GM12878 (cell line): ENCODE measurements around the gene ACCSL. TPM values are rescaled to one million over a fixed set of nuclear protein-coding genes. Genes with fewer than 3 reads are reported as not detected.

Source experiments
- ATAC-seq: fragments of 200-7000 bp; cut with Tn5 transposase; 3 replicates; pipeline ENCODE4 v1.9.1; 2020; ENCODE audit warnings: mild to moderate bottlenecking, moderate library complexity
- BruUV-seq: library from RNA; stranded (reverse); fragments of 400-500 nt; replicated peaks from 2 replicates; lab custom pipeline; 2021; lab: Mats Ljungman, UMichigan
- CTCF ChIA-PET: fragments of 300-600 bp; sonication (Branson Sonifier 250); formaldehyde crosslinking; extraction: SDS; loops from one replicate; lab custom pipeline; 2021; ENCODE audit warnings: inconsistent platforms; lab: Yijun Ruan, JAX
- POLR2A ChIA-PET: fragments of 350-600 bp; formaldehyde crosslinking; extraction: SDS; loops from one replicate; lab custom pipeline; 2021; ENCODE audit warnings: inconsistent platforms; lab: Charles Lee
- RAD21 ChIA-PET: fragments of 300-600 bp; sonication (Branson Sonifier 250); formaldehyde crosslinking; loops from one replicate; lab custom pipeline; 2023; ENCODE audit warnings: antibody characterized with exemption; ENCODE audit not compliant: unreplicated experiment; lab: Charles Lee
- SMC1A ChIA-PET: fragments of 300-600 bp; sonication (Branson Sonifier 250); formaldehyde crosslinking; loops from one replicate; lab custom pipeline; 2023; ENCODE audit not compliant: unreplicated experiment, uncharacterized antibody; lab: Charles Lee
- DNase-seq: peaks from one replicate; pipeline ENCODE4 v3.0.0-alpha.2; 2011; ENCODE audit warnings: low read depth, low spot score
- FAIRE-seq: peaks from 3 replicates; lab custom pipeline; 2011; peaks lifted over from hg19 to GRCh38; lab: Jason Lieb, UNC
- H2AFZ ChIP-seq: 2 replicates; pipeline ENCODE4 v1.6.0; 2011; ENCODE audit warnings: low read depth, low read length, control low read depth; ENCODE audit not compliant: control insufficient read depth
- H3K27ac ChIP-seq: 2 replicates; pipeline ENCODE4 v1.5.1; 2011; ENCODE audit warnings: control low read depth; ENCODE audit not compliant: control insufficient read depth, insufficient read depth
- H3K27me3 ChIP-seq, 2 experiments: replicated peaks in 1 of 2; 2 replicates each; pipeline versions ENCODE4 v1.6.0 to v1.6.1; 2011; ENCODE audit warnings: low read length in 1 of 2; ENCODE audit not compliant: control insufficient read depth in 2 of 2, insufficient read depth in 2 of 2
- H3K36me3 ChIP-seq, 2 experiments: 2 replicates each; pipeline ENCODE4 v1.5.1; 2011; ENCODE audit warnings: low read length in 1 of 2; ENCODE audit not compliant: control insufficient read depth in 2 of 2, insufficient read depth in 2 of 2
- H3K4me1 ChIP-seq: 2 replicates; pipeline ENCODE4 v1.6.1; 2011; ENCODE audit warnings: mild to moderate bottlenecking, low read length, moderate library complexity, mixed read lengths; ENCODE audit not compliant: control insufficient read depth, insufficient read depth
- H3K4me2 ChIP-seq: 2 replicates; pipeline ENCODE4 v1.6.0; 2011; ENCODE audit warnings: control low read depth; ENCODE audit not compliant: control insufficient read depth, insufficient read depth
- H3K4me3 ChIP-seq: fragments of 200-600 bp; sonication (generic); 2 replicates; pipeline ENCODE4 v1.5.1; 2016
- H3K79me2 ChIP-seq: 2 replicates; pipeline ENCODE4 v1.6.0; 2011; ENCODE audit warnings: low read length; ENCODE audit not compliant: control insufficient read depth, insufficient read depth
- H3K9ac ChIP-seq: 2 replicates; pipeline ENCODE4 v1.8.0; 2011; ENCODE audit warnings: low read length, control low read depth, mixed read lengths; ENCODE audit not compliant: control insufficient read depth, insufficient read depth
- H3K9me3 ChIP-seq: replicated peaks from 3 replicates; pipeline ENCODE4 v1.5.1; 2011; ENCODE audit warnings: mild to moderate bottlenecking, low read length; ENCODE audit not compliant: control insufficient read depth, insufficient read depth
- H4K20me1 ChIP-seq: 2 replicates; pipeline ENCODE4 v1.6.0; 2011; ENCODE audit not compliant: control insufficient read depth, insufficient read depth
- ASH2L ChIP-seq: fragments of 300-600, 200-600 bp; sonication (generic); IDR thresholded peaks from 2 replicates; pipeline ENCODE4 v1.6.1; 2017; ENCODE audit warnings: low read depth, mild to moderate bottlenecking, borderline replicate concordance
- BMI1 ChIP-seq: fragments of 450-650 bp; IDR thresholded peaks from 2 replicates; pipeline ENCODE4 v1.6.1; 2016; ENCODE audit warnings: mild to moderate bottlenecking, moderate library complexity, borderline replicate concordance
- CHD1 ChIP-seq: IDR thresholded peaks from 2 replicates; pipeline ENCODE4 v1.6.1; 2012; ENCODE audit warnings: low read depth, low read length, improper control_type of control experiment
- ETV6 ChIP-seq, 2 experiments: fragments of 450-650 bp in 1 of 2; IDR thresholded peaks in 1 of 2; conservative IDR thresholded peaks in 1 of 2; 2 replicates each; pipeline ENCODE4 v1.6.1; 2014; ENCODE audit warnings: antibody characterized with exemption in 1 of 2, borderline replicate concordance in 1 of 2, low read depth in 1 of 2, mild to moderate bottlenecking in 1 of 2, moderate library complexity in 1 of 2
- HDAC2 ChIP-seq: fragments of 200-600 bp; sonication (generic); IDR thresholded peaks from 2 replicates; pipeline ENCODE4 v1.6.1; 2017
- MEF2B ChIP-seq: fragments of 450-650 bp; IDR thresholded peaks from 2 replicates; pipeline ENCODE4 v1.6.1; 2018; ENCODE audit warnings: mild to moderate bottlenecking, moderate library complexity; ENCODE audit not compliant: partially characterized antibody, poor library complexity, severe bottlenecking
- NKRF ChIP-seq: fragments of 450-650 bp; conservative IDR thresholded peaks from 2 replicates; pipeline ENCODE4 v1.6.1; 2017; ENCODE audit warnings: mild to moderate bottlenecking, moderate library complexity
- PAX8 ChIP-seq: fragments of 450-650 bp; IDR thresholded peaks from 2 replicates; pipeline ENCODE4 v1.6.1; 2017; ENCODE audit warnings: mild to moderate bottlenecking, moderate library complexity
- SIX5 ChIP-seq: IDR thresholded peaks from 2 replicates; pipeline ENCODE4 v1.6.1; 2011; ENCODE audit warnings: mild to moderate bottlenecking, low read depth, low read length, moderate library complexity; ENCODE audit not compliant: severe bottlenecking
- STAT1 ChIP-seq: fragments of 450-650 bp; conservative IDR thresholded peaks from 2 replicates; pipeline ENCODE4 v1.6.1; 2014; ENCODE audit warnings: antibody characterized with exemption, mild to moderate bottlenecking
- WRNIP1 ChIP-seq: IDR thresholded peaks from 2 replicates; pipeline ENCODE4 v1.6.1; 2011; ENCODE audit warnings: low read depth, low read length, improper control_type of control experiment, borderline replicate concordance
- ZNF384 ChIP-seq: IDR thresholded peaks from 2 replicates; pipeline ENCODE4 v1.6.1; 2012; ENCODE audit warnings: low read depth, mild to moderate bottlenecking, low read length, improper control_type of control experiment, borderline replicate concordance
- ZNF592 ChIP-seq: fragments of 450-650 bp; IDR thresholded peaks from 2 replicates; pipeline ENCODE4 v1.6.1; 2017; ENCODE audit warnings: mild to moderate bottlenecking, moderate library complexity
- ZNF622 ChIP-seq: fragments of 450-650 bp; IDR thresholded peaks from 2 replicates; pipeline ENCODE4 v1.6.1; 2017; ENCODE audit warnings: mild to moderate bottlenecking, inconsistent platforms
- WGBS: methylation state at CpG from one replicate; pipeline ENCODE4 v1.1.6; 2016; ENCODE audit warnings: low lambda C conversion rate; ENCODE audit not compliant: insufficient replicate concordance, insufficient coverage; ENCODE audit errors: missing lambda C conversion rate; 5-methylcytosine and 5-hydroxymethylcytosine counted together
- in situ Hi-C: fragments of 300-500 bp; cut with MboI; formaldehyde crosslinking; loops from 9 replicates; pipeline ENCODE4 v1.14.3; 2018; ENCODE audit warnings: mixed read lengths
- intact Hi-C: fragments of 100-400 bp; cut with micrococcal nuclease; formaldehyde crosslinking; loops from one replicate; pipeline ENCODE4 v1.14.2; 2022; ENCODE audit not compliant: unreplicated experiment
- polyA plus RNA-seq, 11 experiments: library from polyadenylated mRNA; depleted of rRNA in 4 of 11; unstranded in 6 of 11; stranded (reverse) in 5 of 11; fragments of >200 nt; fragmentation: Nextera tagmentation in 4 of 11; fragmentation: Illumina TruSeq in 1 of 11; extraction: Ambion mirVana in 4 of 11; extraction: Trizol in 1 of 11; gene quantifications; 1 replicate in 1 of 11; 2 replicates in 10 of 11; pipeline versions ENCODE4 v1.2.1 to v1.2.3, GENCODE V29; 2011 to 2016; ENCODE audit warnings: inconsistent platforms in 2 of 11, missing spikeins in 2 of 11, low read depth in 1 of 11
- total RNA-seq, 4 experiments: library from RNA; depleted of rRNA in 3 of 4; stranded (reverse); fragments of >200 nt in 3 of 4; fragmentation: Illumina TruSeq in 1 of 4; extraction: Trizol in 1 of 4; gene quantifications; 2 replicates each; pipeline versions ENCODE4 v1.2.1 to v1.2.3, GENCODE V29; 2013 to 2021
- TF ChIP-seq, protein P1 (sequence below): fragments of 450-650 bp; IDR thresholded peaks from 2 replicates; pipeline ENCODE4 v1.6.1; 2014; ENCODE audit warnings: mild to moderate bottlenecking
- TF ChIP-seq, protein P2 (sequence below): fragments of 450-650 bp; IDR thresholded peaks from 2 replicates; pipeline ENCODE4 v1.6.1; 2017; ENCODE audit warnings: borderline replicate concordance

The ACCSL gene
- total and polyA plus RNA-seq, 10 of the 15 experiments (the other 5 are each of a cell fraction or from before 2014, with no cell fraction given): 0.15 TPM; not detected in 9

DNA sequence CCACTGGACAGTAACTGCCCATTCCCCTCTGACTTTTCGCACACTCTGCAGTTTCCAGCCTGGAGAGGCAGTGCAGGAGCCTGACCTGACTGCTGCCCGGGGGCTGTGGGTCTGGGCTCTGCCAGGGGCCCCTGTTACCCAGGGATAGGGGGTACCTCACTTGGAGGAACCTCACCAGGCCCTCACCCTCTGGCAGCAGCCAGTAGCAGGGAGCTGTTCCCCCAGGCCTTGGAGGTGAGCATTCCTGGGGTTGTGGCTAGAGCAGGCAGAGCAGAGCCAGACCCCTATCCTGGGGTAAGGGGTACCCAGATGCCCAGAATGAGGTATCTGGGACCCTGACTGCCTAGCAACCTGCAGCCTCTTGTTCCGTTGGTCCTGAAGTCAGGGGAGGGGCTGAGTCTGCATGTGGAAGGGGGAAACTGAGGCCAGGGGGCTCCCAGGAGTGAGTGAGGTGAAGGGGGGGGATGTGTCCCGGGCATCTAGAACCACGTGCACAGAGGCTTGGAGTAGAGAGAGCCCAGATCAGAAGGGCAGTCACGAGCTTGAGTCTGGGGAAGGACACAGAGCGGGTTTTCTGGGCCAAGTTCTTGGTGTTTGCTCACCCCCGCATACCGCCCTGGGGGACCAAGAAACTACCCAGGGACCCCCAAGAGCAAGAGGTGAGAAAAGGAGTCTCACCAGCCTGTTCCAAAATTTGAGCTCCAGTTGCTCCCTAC lies 43.9 kb upstream of the ACCSL start:
- Histone ChIP-seq H2AFZ (no peak overlapping the region), H3K36me3 (no peaks in the 10 kb centered on the region), H3K9ac (no peak overlapping the region), H3K79me2 (no peaks in the 10 kb centered on the region), H3K27ac (no peak overlapping the region), H4K20me1 (no peaks in the 10 kb centered on the region), H3K4me2 (no peak overlapping the region), H3K27me3 (no peaks in the 10 kb centered on the region), H3K4me1 (peaks cover 6% of the 10 kb centered on the region; the same call in 1 of the 2 replicates), H3K4me3 (no peak overlapping the region), H3K9me3 (no peaks in the 10 kb centered on the region)
- no peak for TF ChIP-seq ZNF622
- TF ChIP-seq, protein P1, sequence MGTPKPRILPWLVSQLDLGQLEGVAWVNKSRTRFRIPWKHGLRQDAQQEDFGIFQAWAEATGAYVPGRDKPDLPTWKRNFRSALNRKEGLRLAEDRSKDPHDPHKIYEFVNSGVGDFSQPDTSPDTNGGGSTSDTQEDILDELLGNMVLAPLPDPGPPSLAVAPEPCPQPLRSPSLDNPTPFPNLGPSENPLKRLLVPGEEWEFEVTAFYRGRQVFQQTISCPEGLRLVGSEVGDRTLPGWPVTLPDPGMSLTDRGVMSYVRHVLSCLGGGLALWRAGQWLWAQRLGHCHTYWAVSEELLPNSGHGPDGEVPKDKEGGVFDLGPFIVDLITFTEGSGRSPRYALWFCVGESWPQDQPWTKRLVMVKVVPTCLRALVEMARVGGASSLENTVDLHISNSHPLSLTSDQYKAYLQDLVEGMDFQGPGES: no peak
- TF ChIP-seq, protein P2, sequence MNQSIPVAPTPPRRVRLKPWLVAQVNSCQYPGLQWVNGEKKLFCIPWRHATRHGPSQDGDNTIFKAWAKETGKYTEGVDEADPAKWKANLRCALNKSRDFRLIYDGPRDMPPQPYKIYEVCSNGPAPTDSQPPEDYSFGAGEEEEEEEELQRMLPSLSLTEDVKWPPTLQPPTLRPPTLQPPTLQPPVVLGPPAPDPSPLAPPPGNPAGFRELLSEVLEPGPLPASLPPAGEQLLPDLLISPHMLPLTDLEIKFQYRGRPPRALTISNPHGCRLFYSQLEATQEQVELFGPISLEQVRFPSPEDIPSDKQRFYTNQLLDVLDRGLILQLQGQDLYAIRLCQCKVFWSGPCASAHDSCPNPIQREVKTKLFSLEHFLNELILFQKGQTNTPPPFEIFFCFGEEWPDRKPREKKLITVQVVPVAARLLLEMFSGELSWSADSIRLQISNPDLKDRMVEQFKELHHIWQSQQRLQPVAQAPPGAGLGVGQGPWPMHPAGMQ: no peak
- TF ChIP-seq MEF2B: no peak
- no peak for TF ChIP-seq ZNF592
- TF ChIP-seq PAX8: no peak
- TF ChIP-seq STAT1: no peak
- no peak for TF ChIP-seq ZNF384
- no peak for TF ChIP-seq NKRF
- no peak for TF ChIP-seq HDAC2
- TF ChIP-seq ETV6 (conservative IDR thresholded peaks at IDR 0.05 in 1 of 2, IDR thresholded peaks at IDR 0.05 in 1 of 2; ENCODE audit: borderline replicate concordance in 1 of 2, low read depth in 1 of 2): no peak
- TF ChIP-seq SIX5: no peak
- TF ChIP-seq BMI1: no peak
- TF ChIP-seq ASH2L: no peak
- TF ChIP-seq WRNIP1: no peak
- TF ChIP-seq CHD1: no peak
- ChIA-PET SMC1A (no interaction called here), CTCF (no interaction called here), RAD21 (no interaction called here), POLR2A (no interaction called here)
- BruUV-seq: no TSS peak
- in situ Hi-C loops: no loop called here
- FAIRE-seq (no peak), DNase-seq (no peak), ATAC-seq (no peak)
- intact Hi-C loops: no loop called here
- WGBS: 64% methylated on average over 9 of the region's 9 CpGs
